ENCODE measurements around the gene RERE. TPM values are rescaled to one million over a fixed set of nuclear protein-coding genes. Genes with fewer than 3 reads are reported as not detected.

RERE gene
- total RNA-seq, 2 experiments from 2014 or later = 73.1 to 211 TPM

- Histone ChIP-seq H3K36me3 (ENCODE audit: insufficient read depth, low read length) (peaks cover 37% of the 10 kb centered on the region), H3K9me2 (ENCODE audit: insufficient read depth, low read length) (no peaks in the 10 kb centered on the region), H3K4me2 (ENCODE audit: low read length) (peak overlapping the region; percentile 98), H2AFZ (ENCODE audit: low read length) (no peak overlapping the region), H3K4me3 (ENCODE audit: low read depth, low read length, poor library complexity, severe bottlenecking) (peak overlapping the region; percentile 87), H3K4me1 (ENCODE audit: insufficient read depth, low read length, poor library complexity, severe bottlenecking) (peaks cover 64% of the 10 kb centered on the region), H3K27ac (ENCODE audit: low read depth, low read length, poor library complexity, severe bottlenecking) (peak overlapping the region; percentile 99), H4K20me1 (ENCODE audit: insufficient read depth, low read length) (peaks cover 17% of the 10 kb centered on the region), H3K79me2 (ENCODE audit: insufficient read depth, low read depth, low read length) (peaks cover 74% of the 10 kb centered on the region), H3K9me3 (ENCODE audit: low read length) (no peaks in the 10 kb centered on the region)
- TF ChIP-seq EZH2phosphoT487 (IDR thresholded peaks at IDR 0.05; ENCODE audit: borderline replicate concordance, low read depth, low read length) (no peak), CTCF (conservative IDR thresholded peaks at IDR 0.05; ENCODE audit: low read length) (no peak)
- DNase-seq (ENCODE audit: low spot score) = peak; percentile 90
- BruUV-seq (replicated peaks) = no TSS peak
- ChIA-PET POLR2A (interaction anchor here (0.6 to 1.4 kb wide), 8 partner anchors 10 to 778 kb away, joined by 3 to 4 read pairs (median 3); no protein-coding TSS in a partner anchor), CTCF (ENCODE audit: unreplicated experiment) (interaction anchor here (0.7 kb wide), 1 partner anchor 41 kb away, joined by 6 read pairs; no protein-coding TSS in a partner anchor)
- intact Hi-C loops (cut with micrococcal nuclease; ENCODE audit: unreplicated experiment) = loop anchor here (5.0 kb wide), 2 partner anchors 278 to 453 kb away; partner anchors contain the start of gene ENO1
These were observed 392.8 kb downstream of the RERE start for GRCh38 chr1:8424539-8425116.

GRCh38 chr1:8423692-8424538, 393.5 kb downstream of the RERE start:
- Histone ChIP-seq H3K4me2 (ENCODE audit: low read length) (peak overlapping the region; percentile 98), H3K27ac (ENCODE audit: low read depth, low read length, poor library complexity, severe bottlenecking) (peak overlapping the region; percentile 99), H3K4me3 (ENCODE audit: low read depth, low read length, poor library complexity, severe bottlenecking) (peak overlapping the region; percentile 87), H3K9me2 (ENCODE audit: insufficient read depth, low read length) (no peaks in the 10 kb centered on the region), H3K9me3 (ENCODE audit: low read length) (no peaks in the 10 kb centered on the region), H4K20me1 (ENCODE audit: insufficient read depth, low read length) (peaks cover 24% of the 10 kb centered on the region), H3K36me3 (ENCODE audit: insufficient read depth, low read length) (peaks cover 45% of the 10 kb centered on the region), H3K79me2 (ENCODE audit: insufficient read depth, low read depth, low read length) (peaks cover 74% of the 10 kb centered on the region), H3K4me1 (ENCODE audit: insufficient read depth, low read length, poor library complexity, severe bottlenecking) (peaks cover 64% of the 10 kb centered on the region), H2AFZ (ENCODE audit: low read length) (no peak overlapping the region)
- intact Hi-C loops (cut with micrococcal nuclease; ENCODE audit: unreplicated experiment) = loop anchor here (5.0 kb wide), 2 partner anchors 278 to 453 kb away; partner anchors contain the start of gene ENO1
- ChIA-PET POLR2A (interaction anchor here (0.7 to 1.4 kb wide), 5 partner anchors 9 to 98 kb away, joined by 3 read pairs; no protein-coding TSS in a partner anchor), CTCF (ENCODE audit: unreplicated experiment) (no interaction called here)
- TF ChIP-seq CTCF (conservative IDR thresholded peaks at IDR 0.05; ENCODE audit: low read length) (no peak), EZH2phosphoT487 (IDR thresholded peaks at IDR 0.05; ENCODE audit: borderline replicate concordance, low read depth, low read length) (no peak)
- peak; percentile 84 for DNase-seq (ENCODE audit: low spot score)
- no TSS peak for BruUV-seq (replicated peaks)

Data from OCI-LY7 (cell line).